ENCODE data around the gene PLCXD3.

GRCh38 chr5:41270423-41271251, 239.8 kb downstream of the PLCXD3 start:
- TF ChIP-seq SP1 (CRISPR knock-in tag; conservative IDR thresholded peaks at IDR 0.05) = no peak
- TF ChIP-seq, protein P1, sequence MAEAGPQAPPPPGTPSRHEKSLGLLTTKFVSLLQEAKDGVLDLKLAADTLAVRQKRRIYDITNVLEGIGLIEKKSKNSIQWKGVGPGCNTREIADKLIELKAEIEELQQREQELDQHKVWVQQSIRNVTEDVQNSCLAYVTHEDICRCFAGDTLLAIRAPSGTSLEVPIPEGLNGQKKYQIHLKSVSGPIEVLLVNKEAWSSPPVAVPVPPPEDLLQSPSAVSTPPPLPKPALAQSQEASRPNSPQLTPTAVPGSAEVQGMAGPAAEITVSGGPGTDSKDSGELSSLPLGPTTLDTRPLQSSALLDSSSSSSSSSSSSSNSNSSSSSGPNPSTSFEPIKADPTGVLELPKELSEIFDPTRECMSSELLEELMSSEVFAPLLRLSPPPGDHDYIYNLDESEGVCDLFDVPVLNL (CRISPR knock-in tag; IDR thresholded peaks at IDR 0.05; ENCODE audit: borderline replicate concordance, low read depth) = no peak
- TF ChIP-seq, protein P2, sequence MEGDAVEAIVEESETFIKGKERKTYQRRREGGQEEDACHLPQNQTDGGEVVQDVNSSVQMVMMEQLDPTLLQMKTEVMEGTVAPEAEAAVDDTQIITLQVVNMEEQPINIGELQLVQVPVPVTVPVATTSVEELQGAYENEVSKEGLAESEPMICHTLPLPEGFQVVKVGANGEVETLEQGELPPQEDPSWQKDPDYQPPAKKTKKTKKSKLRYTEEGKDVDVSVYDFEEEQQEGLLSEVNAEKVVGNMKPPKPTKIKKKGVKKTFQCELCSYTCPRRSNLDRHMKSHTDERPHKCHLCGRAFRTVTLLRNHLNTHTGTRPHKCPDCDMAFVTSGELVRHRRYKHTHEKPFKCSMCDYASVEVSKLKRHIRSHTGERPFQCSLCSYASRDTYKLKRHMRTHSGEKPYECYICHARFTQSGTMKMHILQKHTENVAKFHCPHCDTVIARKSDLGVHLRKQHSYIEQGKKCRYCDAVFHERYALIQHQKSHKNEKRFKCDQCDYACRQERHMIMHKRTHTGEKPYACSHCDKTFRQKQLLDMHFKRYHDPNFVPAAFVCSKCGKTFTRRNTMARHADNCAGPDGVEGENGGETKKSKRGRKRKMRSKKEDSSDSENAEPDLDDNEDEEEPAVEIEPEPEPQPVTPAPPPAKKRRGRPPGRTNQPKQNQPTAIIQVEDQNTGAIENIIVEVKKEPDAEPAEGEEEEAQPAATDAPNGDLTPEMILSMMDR (IDR thresholded peaks at IDR 0.05) = peak; percentile 52
- no peak for TF ChIP-seq E2F5 (CRISPR knock-in tag; IDR thresholded peaks at IDR 0.05)
- TF ChIP-seq CBFB (CRISPR knock-in tag; IDR thresholded peaks at IDR 0.05; ENCODE audit: low read depth) = no peak
- no peak for TF ChIP-seq FOXP1 (CRISPR knock-in tag; IDR thresholded peaks at IDR 0.05; ENCODE audit: borderline replicate concordance)
- no peak for TF ChIP-seq SMAD4 (CRISPR knock-in tag; IDR thresholded peaks at IDR 0.05)
- no peak for TF ChIP-seq ZNF121 (CRISPR knock-in tag; IDR thresholded peaks at IDR 0.05)
- TF ChIP-seq ZNF138 (CRISPR knock-in tag; conservative IDR thresholded peaks at IDR 0.05) = no peak
- no peak for TF ChIP-seq KAT7 (CRISPR knock-in tag; IDR thresholded peaks at IDR 0.05; ENCODE audit: borderline replicate concordance)

Measured in WTC11 (cell line).